Stimulated activated CD4-positive, alpha-beta T cell treated with anti-CD3 and anti-CD28 coated beads, Interleukin-2, amount 100 ng/mL, for 48 hours (primary cell): ENCODE measurements around the gene CORO1C.
"Not testable (repeated sequence)": the region's sequence is repeated elsewhere in the genome, so short reads cannot be mapped to it uniquely, and the experiment has no call there.

Source experiments
- DNase-seq, 2 donors: peaks; one replicate each; pipeline ENCODE4 v3.0.0-alpha.2; 2020

CORO1C gene

GRCh38 chr12:108633081-108633533 is 98.2 kb downstream of the CORO1C start:
- no peak for DNase-seq

GRCh38 chr12:108631261-108631660 is 100.1 kb downstream of the CORO1C start:
- not testable (repeated sequence) for DNase-seq

- no peak for DNase-seq
These were observed 100.7 kb downstream of the CORO1C start for GRCh38 chr12:108630481-108631207.

- DNase-seq: peak; percentile 40 to 51
These were observed 101.4 kb downstream of the CORO1C start for GRCh38 chr12:108629824-108630476.

- no peak for DNase-seq
These were observed 102.2 kb downstream of the CORO1C start for GRCh38 chr12:108629151-108629550.

GRCh38 chr12:108627134-108627920 is 104.0 kb downstream of the CORO1C start:
- DNase-seq: no peak

GRCh38 chr12:108625228-108625627 is 106.1 kb downstream of the CORO1C start:
- DNase-seq: no peak

GRCh38 chr12:108623577-108623976 is 107.7 kb downstream of the CORO1C start:
- no peak for DNase-seq

GRCh38 chr12:108622921-108623514 is 108.3 kb downstream of the CORO1C start:
- no peak for DNase-seq

GRCh38 chr12:108622421-108622820 is 108.9 kb downstream of the CORO1C start:
- no peak for DNase-seq

GRCh38 chr12:108621161-108621560 is 110.2 kb downstream of the CORO1C start:
- no peak for DNase-seq

GRCh38 chr12:108620236-108620879 is 111.0 kb downstream of the CORO1C start:
- DNase-seq: no peak

GRCh38 chr12:108619369-108620160 is 111.8 kb downstream of the CORO1C start:
- DNase-seq: no peak

- DNase-seq: not testable (repeated sequence)
These were observed 112.4 kb downstream of the CORO1C start for GRCh38 chr12:108618953-108619274.

GRCh38 chr12:108618079-108618952 is 113.0 kb downstream of the CORO1C start:
- peak; percentile 74 to 78 for DNase-seq

GRCh38 chr12:108616941-108617858 is 114.1 kb downstream of the CORO1C start:
- peak; percentile 60 to 74 for DNase-seq

GRCh38 chr12:108616359-108616758 is 115.0 kb downstream of the CORO1C start:
- DNase-seq: no peak

GRCh38 chr12:108615918-108616317 is 115.4 kb downstream of the CORO1C start:
- DNase-seq: no peak

- no peak for DNase-seq
These were observed 116.7 kb downstream of the CORO1C start for GRCh38 chr12:108614639-108615038.

GRCh38 chr12:108614041-108614440 is 117.3 kb downstream of the CORO1C start:
- no peak for DNase-seq
